ENCODE measurements around the gene TRAF7.

Gene TRAF7

DNA sequence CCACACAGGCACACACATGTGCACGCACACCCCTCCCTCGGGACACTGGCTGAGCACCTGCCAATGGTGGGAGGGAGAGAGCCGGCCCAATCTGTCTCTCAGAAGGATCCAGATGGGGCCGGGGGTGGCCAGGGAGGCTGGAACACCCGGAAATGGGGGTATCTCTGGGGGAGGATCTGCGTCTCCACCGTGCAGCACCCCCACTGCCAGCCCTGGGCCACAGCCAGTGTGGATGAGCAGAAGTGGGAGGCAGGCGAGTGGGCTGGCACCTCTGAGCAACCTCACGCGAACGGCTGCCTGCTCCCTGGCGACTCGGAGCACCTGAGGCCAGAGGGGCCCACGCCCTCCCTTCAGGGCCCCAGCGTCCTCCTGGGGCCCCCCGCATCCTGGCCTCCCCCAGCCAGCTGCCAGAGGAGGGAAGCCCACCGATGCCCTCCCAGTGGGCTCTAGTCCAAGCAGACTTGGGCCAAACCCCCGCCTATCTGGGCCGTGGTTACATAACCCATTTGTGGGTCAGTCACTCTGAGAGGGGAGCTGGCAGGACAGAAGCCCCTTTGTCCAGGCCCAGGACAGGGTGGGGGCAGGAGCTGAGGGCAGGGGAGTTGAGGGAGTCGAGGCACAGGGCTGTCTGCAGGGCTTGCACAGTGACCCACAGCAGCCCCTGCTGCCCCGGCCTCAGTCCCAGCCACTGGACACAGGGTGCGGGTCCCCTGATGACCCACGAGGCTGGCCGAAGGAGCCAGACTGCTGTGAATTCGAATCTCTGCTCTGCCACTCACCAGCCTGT lies 35.3 kb downstream of the TRAF7 start:
- Histone ChIP-seq H3K27ac (ENCODE audit: low read depth, low read length) (no peak overlapping the region), H3K4me2 (ENCODE audit: low read depth, low read length, poor library complexity, severe bottlenecking) (no peak overlapping the region), H3K4me3 (ENCODE audit: insufficient read depth, low read length, poor library complexity, severe bottlenecking) (no peak overlapping the region), H3K79me2 (ENCODE audit: insufficient read depth, low read length) (no peaks in the 10 kb centered on the region), H2AFZ (ENCODE audit: low read depth, low read length, severe bottlenecking) (no peak overlapping the region), H3K27me3 (ENCODE audit: low read length) (no peaks in the 10 kb centered on the region), H4K20me1 (ENCODE audit: low read depth, low read length) (no peaks in the 10 kb centered on the region), H3K9ac (ENCODE audit: low read length) (no peak overlapping the region), H3K36me3 (ENCODE audit: low read length) (no peaks in the 10 kb centered on the region), H3K9me2 (replicated peaks; ENCODE audit: insufficient read depth, low read length) (no peaks in the 10 kb centered on the region), H3K9me3 (ENCODE audit: insufficient read depth, low read length) (no peaks in the 10 kb centered on the region), H3F3A (ENCODE audit: insufficient read depth) (no peaks in the 10 kb centered on the region)
- TF ChIP-seq CTCF (IDR thresholded peaks at IDR 0.05; ENCODE audit: insufficient read depth, low read length, poor library complexity, severe bottlenecking) = no peak
- no peak for TF ChIP-seq EZH2phosphoT487 (conservative IDR thresholded peaks at IDR 0.05; ENCODE audit: low read length)

DNA sequence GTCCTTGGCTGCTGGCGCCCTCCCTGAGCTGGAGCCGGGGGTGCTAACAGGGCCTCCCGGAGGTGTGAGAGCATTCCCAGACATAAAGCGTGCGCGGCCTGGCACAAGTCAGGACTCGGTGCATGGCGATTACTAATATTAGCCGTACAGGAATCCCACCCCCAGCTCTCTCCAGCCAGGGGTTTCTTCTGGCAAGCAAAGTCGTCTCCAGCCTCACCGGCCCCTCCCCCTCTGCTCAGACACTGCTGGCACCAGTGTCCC lies 35.8 kb downstream of the TRAF7 start:
- Histone ChIP-seq H3K9me3 (ENCODE audit: insufficient read depth, low read length) (no peaks in the 10 kb centered on the region), H3K36me3 (ENCODE audit: low read length) (no peaks in the 10 kb centered on the region), H4K20me1 (ENCODE audit: low read depth, low read length) (no peaks in the 10 kb centered on the region), H3K4me2 (ENCODE audit: low read depth, low read length, poor library complexity, severe bottlenecking) (no peak overlapping the region), H3K79me2 (ENCODE audit: insufficient read depth, low read length) (no peaks in the 10 kb centered on the region), H2AFZ (ENCODE audit: low read depth, low read length, severe bottlenecking) (no peak overlapping the region), H3K9me2 (replicated peaks; ENCODE audit: insufficient read depth, low read length) (no peaks in the 10 kb centered on the region), H3K27me3 (ENCODE audit: low read length) (no peaks in the 10 kb centered on the region), H3K9ac (ENCODE audit: low read length) (no peak overlapping the region), H3F3A (ENCODE audit: insufficient read depth) (no peaks in the 10 kb centered on the region), H3K27ac (ENCODE audit: low read depth, low read length) (no peak overlapping the region), H3K4me3 (ENCODE audit: insufficient read depth, low read length, poor library complexity, severe bottlenecking) (no peak overlapping the region)
- TF ChIP-seq CTCF (IDR thresholded peaks at IDR 0.05; ENCODE audit: insufficient read depth, low read length, poor library complexity, severe bottlenecking) (no peak), EZH2phosphoT487 (conservative IDR thresholded peaks at IDR 0.05; ENCODE audit: low read length) (no peak)

DNA sequence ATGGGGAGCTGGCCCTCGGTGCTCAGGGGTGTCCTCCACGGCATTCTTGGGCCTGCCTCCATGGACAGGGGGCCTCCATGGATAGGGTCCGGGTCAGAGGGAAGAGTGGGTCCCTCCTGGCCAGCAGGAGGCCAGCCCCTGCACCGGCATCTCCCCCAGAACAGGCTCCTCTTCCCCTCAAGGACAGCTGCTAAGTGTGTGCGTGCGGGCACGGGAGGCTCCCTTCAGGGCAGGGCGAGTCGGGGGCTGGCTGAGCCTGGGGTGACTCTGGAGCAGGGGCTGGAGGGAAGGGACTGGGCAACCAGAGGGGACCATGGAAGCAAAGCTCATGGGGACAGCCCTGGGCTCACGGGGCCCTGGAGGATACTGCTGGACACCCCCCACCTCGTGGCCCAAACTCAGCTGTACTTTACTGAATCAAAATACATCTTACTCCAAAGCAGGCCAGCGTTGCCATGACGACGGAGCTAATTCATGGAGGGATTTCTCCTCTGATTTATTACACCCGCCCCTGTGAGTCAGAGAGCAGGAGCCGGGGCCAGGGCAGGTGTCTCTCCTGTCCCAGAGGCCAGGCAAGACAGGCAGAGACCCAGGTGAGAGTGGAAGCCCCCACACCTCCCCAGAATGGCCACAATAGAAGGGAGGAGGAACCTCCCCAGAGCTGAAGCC lies 38.7 kb downstream of the TRAF7 start:
- H3K9me3 ChIP-seq (ENCODE audit: insufficient read depth, low read length) = no peaks in the 10 kb centered on the region
- no peak for TF ChIP-seq CTCF (IDR thresholded peaks at IDR 0.05; ENCODE audit: insufficient read depth, low read length, poor library complexity, severe bottlenecking)
- no peak for TF ChIP-seq EZH2phosphoT487 (conservative IDR thresholded peaks at IDR 0.05; ENCODE audit: low read length)
- no peaks in the 10 kb centered on the region for H3K27me3 ChIP-seq (ENCODE audit: low read length)
- no peak overlapping the region for H3K4me2 ChIP-seq (ENCODE audit: low read depth, low read length, poor library complexity, severe bottlenecking)
- H3K9ac ChIP-seq (ENCODE audit: low read length) = no peak overlapping the region
- H3K4me3 ChIP-seq (ENCODE audit: insufficient read depth, low read length, poor library complexity, severe bottlenecking) = no peak overlapping the region
- H3K9me2 ChIP-seq (replicated peaks; ENCODE audit: insufficient read depth, low read length) = no peaks in the 10 kb centered on the region
- no peaks in the 10 kb centered on the region for H3K79me2 ChIP-seq (ENCODE audit: insufficient read depth, low read length)
- no peaks in the 10 kb centered on the region for H4K20me1 ChIP-seq (ENCODE audit: low read depth, low read length)
- H3K36me3 ChIP-seq (ENCODE audit: low read length) = no peaks in the 10 kb centered on the region
- H3K27ac ChIP-seq (ENCODE audit: low read depth, low read length) = no peak overlapping the region
- no peak overlapping the region for H2AFZ ChIP-seq (ENCODE audit: low read depth, low read length, severe bottlenecking)
- H3F3A ChIP-seq (ENCODE audit: insufficient read depth) = 0 out of 2 replicates have a peak, but pooled peaks cover 8% of the 10 kb centered on the region
